Mesenchymal stem cell (in vitro differentiated cells and primary cell): ENCODE measurements around the gene TMEM120A.
"Not testable (repeated sequence)": the region's sequence is repeated elsewhere in the genome, so short reads cannot be mapped to it uniquely, and the experiment has no call there.

Experiments used
- DNase-seq: peaks from one replicate; pipeline ENCODE4 v3.0.0-alpha.2; 2013
- H2AFZ ChIP-seq: one replicate; pipeline ENCODE4 v1.6.1; 2013; ENCODE audit warnings: low read depth, mild to moderate bottlenecking, control low read depth, inconsistent platforms, low read length, moderate library complexity
- H2AK5ac ChIP-seq: 2 replicates; pipeline ENCODE4 v1.6.1; 2013; ENCODE audit warnings: low read length, moderate library complexity, mild to moderate bottlenecking, inconsistent platforms; ENCODE audit not compliant: severe bottlenecking
- H2BK120ac ChIP-seq: one replicate; pipeline ENCODE4 v1.6.1; 2013; ENCODE audit warnings: low read depth, mild to moderate bottlenecking, inconsistent platforms, low read length, moderate library complexity
- H2BK12ac ChIP-seq, 2 experiments: one replicate each; pipeline ENCODE4 v1.6.1; 2013; ENCODE audit warnings: inconsistent platforms in 2 of 2, low read length in 2 of 2, mild to moderate bottlenecking in 2 of 2, moderate library complexity in 2 of 2, control low read depth in 1 of 2
- H2BK15ac ChIP-seq: one replicate; pipeline ENCODE4 v1.6.1; 2013; ENCODE audit warnings: mild to moderate bottlenecking, low read depth, inconsistent platforms; ENCODE audit not compliant: poor library complexity, severe bottlenecking
- H2BK5ac ChIP-seq: 2 replicates; pipeline ENCODE4 v1.6.1; 2013; ENCODE audit warnings: low read depth, mild to moderate bottlenecking, low read length, control low read depth, inconsistent platforms; ENCODE audit not compliant: poor library complexity, severe bottlenecking
- H3K14ac ChIP-seq, 2 experiments: one replicate each; pipeline ENCODE4 v1.6.1; 2013; ENCODE audit warnings: inconsistent platforms in 2 of 2, low read length in 2 of 2, control low read depth in 1 of 2, mild to moderate bottlenecking in 1 of 2, moderate library complexity in 1 of 2
- H3K18ac ChIP-seq, 2 experiments: one replicate each; pipeline ENCODE4 v1.6.1; 2013; ENCODE audit warnings: inconsistent platforms in 2 of 2, low read length in 2 of 2, control low read depth in 1 of 2, low read depth in 1 of 2, mild to moderate bottlenecking in 1 of 2
- H3K23ac ChIP-seq, 2 experiments: one replicate each; pipeline ENCODE4 v1.6.1; 2013; ENCODE audit warnings: inconsistent platforms in 2 of 2, low read length in 2 of 2, mild to moderate bottlenecking in 2 of 2, moderate library complexity in 2 of 2, control low read depth in 1 of 2
- H3K27ac ChIP-seq: 2 replicates; pipeline ENCODE4 v1.5.1; 2013; ENCODE audit warnings: mild to moderate bottlenecking, moderate library complexity, low read length, control low read depth, inconsistent platforms; ENCODE audit not compliant: poor library complexity, severe bottlenecking
- H3K27me3 ChIP-seq, 2 experiments: 2 replicates each; pipeline versions ENCODE4 v1.6.1 to v1.7.0; 2013; ENCODE audit warnings: low read length in 2 of 2, mild to moderate bottlenecking in 2 of 2, moderate library complexity in 2 of 2, control low read depth in 1 of 2, inconsistent platforms in 1 of 2; ENCODE audit not compliant: control insufficient read depth in 1 of 2, insufficient read depth in 1 of 2
- H3K36me3 ChIP-seq, 2 experiments: 2 replicates each; pipeline versions ENCODE4 v1.6.1 to v1.7.0; 2013; ENCODE audit warnings: low read length in 2 of 2, control low read depth in 1 of 2, inconsistent platforms in 1 of 2, low read depth in 1 of 2, mild to moderate bottlenecking in 1 of 2; ENCODE audit not compliant: insufficient read depth in 2 of 2, control insufficient read depth in 1 of 2
- H3K4ac ChIP-seq, 2 experiments: one replicate each; pipeline ENCODE4 v1.6.1; 2013; ENCODE audit warnings: inconsistent platforms in 2 of 2, low read length in 2 of 2, mild to moderate bottlenecking in 2 of 2, moderate library complexity in 2 of 2, control low read depth in 1 of 2, low read depth in 1 of 2
- H3K4me1 ChIP-seq: 2 replicates; pipeline ENCODE4 v1.6.1; 2013; ENCODE audit warnings: low read depth, low read length, control low read depth; ENCODE audit not compliant: control insufficient read depth, insufficient read depth
- H3K4me2 ChIP-seq: 2 replicates; pipeline ENCODE4 v1.6.1; 2013; ENCODE audit warnings: low read length, mild to moderate bottlenecking, inconsistent platforms; ENCODE audit not compliant: poor library complexity, severe bottlenecking
- H3K4me3 ChIP-seq, 2 experiments: 2 replicates each; pipeline versions ENCODE4 v1.5.1 to v1.7.0; 2013; ENCODE audit warnings: low read length in 2 of 2, mild to moderate bottlenecking in 2 of 2, control low read depth in 1 of 2, low read depth in 1 of 2; ENCODE audit not compliant: insufficient read depth in 1 of 2
- H3K79me1 ChIP-seq: replicated peaks from 2 replicates; pipeline ENCODE4 v1.6.1; 2013; ENCODE audit warnings: mild to moderate bottlenecking, control low read depth, low read length, inconsistent platforms; ENCODE audit not compliant: poor library complexity, severe bottlenecking
- H3K9ac ChIP-seq: 2 replicates; pipeline ENCODE4 v1.7.0; 2013; ENCODE audit warnings: mild to moderate bottlenecking, low read length, moderate library complexity
- H3K9me3 ChIP-seq: 2 replicates; pipeline ENCODE4 v1.7.0; 2013; ENCODE audit warnings: mild to moderate bottlenecking, low read length; ENCODE audit not compliant: control insufficient read depth
- H4K8ac ChIP-seq: one replicate; pipeline ENCODE4 v1.6.1; 2013; ENCODE audit warnings: inconsistent platforms, mild to moderate bottlenecking, low read length, moderate library complexity
- H4K91ac ChIP-seq: one replicate; pipeline ENCODE4 v1.6.1; 2013; ENCODE audit warnings: mild to moderate bottlenecking, low read length, inconsistent platforms
- WGBS: methylation state at CpG from one replicate; pipeline ENCODE4 v1.1.7; 2013; ENCODE audit warnings: mixed read lengths; 5-methylcytosine and 5-hydroxymethylcytosine counted together

Gene TMEM120A

GRCh38 chr7:76029682-76030081 lies 35.3 kb upstream of the TMEM120A start:
- H3K4me1 ChIP-seq, H3K9me3 ChIP-seq, H2BK12ac ChIP-seq, H3K27me3 ChIP-seq, H3K23ac ChIP-seq, H2BK15ac ChIP-seq, H2BK5ac ChIP-seq, H3K4ac ChIP-seq, H3K27ac ChIP-seq, H2BK120ac ChIP-seq, H4K91ac ChIP-seq, H3K18ac ChIP-seq, H4K8ac ChIP-seq, H3K4me3 ChIP-seq, H3K9ac ChIP-seq, H2AFZ ChIP-seq, H3K4me2 ChIP-seq, DNase-seq, H2AK5ac ChIP-seq, H3K14ac ChIP-seq: not testable (repeated sequence)
- Histone ChIP-seq H3K36me3 (peaks cover 23 to 30% of the 10 kb centered on the region in 2 experiments), H3K79me1 (peaks cover 11% of the 10 kb centered on the region)
- 95% methylated on average over 5 of the region's 7 CpGs for WGBS

- H2AFZ ChIP-seq = no peak overlapping the region
- H4K8ac ChIP-seq = peak overlapping the region; percentile 21
- H3K14ac ChIP-seq = no peak overlapping the region
- no peak overlapping the region for H3K18ac ChIP-seq
- H2BK5ac ChIP-seq = no peak overlapping the region
- peaks cover 50 to 51% of the 10 kb centered on the region in 2 experiments for H3K36me3 ChIP-seq
- H3K4me2 ChIP-seq = no peak overlapping the region
- no peaks in the 10 kb centered on the region for H3K27me3 ChIP-seq
- H3K79me1 ChIP-seq = peaks cover 4% of the 10 kb centered on the region
- 42% methylated on average over 4 of the region's 4 CpGs for WGBS
- H3K27ac ChIP-seq = no peak overlapping the region
- no peak overlapping the region for H3K4me3 ChIP-seq
- no peak overlapping the region for H2BK15ac ChIP-seq
- no peak overlapping the region for H3K23ac ChIP-seq
- H3K9me3 ChIP-seq = no peaks in the 10 kb centered on the region
- H4K91ac ChIP-seq = no peak overlapping the region
- no peak overlapping the region for H2BK120ac ChIP-seq
- H3K9ac ChIP-seq = no peak overlapping the region
- H3K4ac ChIP-seq = no peak overlapping the region
- peak overlapping the region in 1 of 2 experiments; percentile 31 for H2BK12ac ChIP-seq
- no peaks in the 10 kb centered on the region for H3K4me1 ChIP-seq
- no peak overlapping the region for H2AK5ac ChIP-seq
- no peak for DNase-seq
Measured at GRCh38 chr7:76023002-76023401, 28.6 kb upstream of the TMEM120A start.

GRCh38 chr7:76022026-76022780 lies 27.8 kb upstream of the TMEM120A start:
- Histone ChIP-seq H3K14ac (no peak overlapping the region), H3K18ac (no peak overlapping the region), H2AK5ac (no peak overlapping the region), H3K4me1 (no peaks in the 10 kb centered on the region), H2BK12ac (no peak overlapping the region), H3K27me3 (no peaks in the 10 kb centered on the region), H2BK15ac (no peak overlapping the region), H2BK120ac (no peak overlapping the region), H3K4ac (no peak overlapping the region), H2AFZ (no peak overlapping the region), H3K27ac (no peak overlapping the region), H4K8ac (no peak overlapping the region), H2BK5ac (no peak overlapping the region), H4K91ac (no peak overlapping the region), H3K9me3 (no peaks in the 10 kb centered on the region), H3K23ac (no peak overlapping the region), H3K4me3 (no peak overlapping the region), H3K79me1 (peaks cover 4% of the 10 kb centered on the region), H3K36me3 (peaks cover 47 to 48% of the 10 kb centered on the region in 2 experiments), H3K4me2 (no peak overlapping the region), H3K9ac (no peak overlapping the region)
- 98% methylated on average over 6 of the region's 7 CpGs for WGBS
- no peak for DNase-seq

DNA sequence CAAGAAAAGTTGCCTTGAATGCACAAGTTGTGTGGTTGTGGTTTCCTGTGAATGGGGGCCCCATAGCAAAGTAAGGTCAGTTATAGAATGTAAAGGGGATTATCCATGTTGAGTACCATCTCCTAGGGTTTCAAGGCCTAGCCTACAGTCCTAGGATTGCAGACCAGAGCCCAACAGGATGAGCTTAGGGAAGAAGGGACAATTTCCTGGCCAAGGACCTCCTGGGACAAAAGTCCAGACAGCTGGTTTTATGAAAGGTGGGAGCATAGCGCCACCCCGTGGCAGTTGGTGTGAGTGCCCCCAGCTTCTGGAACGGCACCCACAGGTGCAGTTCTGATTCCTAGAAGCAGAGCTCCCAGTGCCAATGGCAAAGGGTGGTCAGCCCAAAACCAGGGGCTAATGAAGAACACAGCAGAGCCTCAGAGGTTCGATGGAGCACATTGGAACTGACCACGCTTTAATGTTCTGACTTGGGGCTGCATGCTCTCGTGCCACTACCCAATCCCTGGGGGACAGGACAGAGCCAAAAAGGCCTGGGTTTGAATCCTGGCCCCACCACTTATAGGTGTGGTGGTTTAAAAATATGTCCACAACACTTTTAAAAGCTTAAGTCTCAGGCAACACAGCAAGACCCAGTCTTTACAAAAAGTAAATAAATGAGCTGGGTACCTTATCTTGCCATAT lies 25.8 kb upstream of the TMEM120A start:
- no peaks in the 10 kb centered on the region for H3K4me1 ChIP-seq
- H3K36me3 ChIP-seq = peaks cover 40 to 53% of the 10 kb centered on the region in 2 experiments
- H3K79me1 ChIP-seq = peaks cover 4% of the 10 kb centered on the region
- H2BK15ac ChIP-seq = no peak overlapping the region
- no peak overlapping the region for H3K27ac ChIP-seq
- H3K14ac ChIP-seq = no peak overlapping the region
- H2AK5ac ChIP-seq = no peak overlapping the region
- H3K4me2 ChIP-seq = no peak overlapping the region
- no peak overlapping the region for H3K4ac ChIP-seq
- no peak overlapping the region for H2BK12ac ChIP-seq
- no peaks in the 10 kb centered on the region for H3K9me3 ChIP-seq
- no peak overlapping the region for H4K91ac ChIP-seq
- no peak overlapping the region for H3K9ac ChIP-seq
- H3K18ac ChIP-seq = no peak overlapping the region
- no peak overlapping the region for H3K23ac ChIP-seq
- peak; percentile 70 for DNase-seq
- H2AFZ ChIP-seq = no peak overlapping the region
- no peak overlapping the region for H2BK5ac ChIP-seq
- no peak overlapping the region for H3K4me3 ChIP-seq
- 43% methylated on average over 6 of the region's 6 CpGs for WGBS
- no peaks in the 10 kb centered on the region for H3K27me3 ChIP-seq
- H4K8ac ChIP-seq = no peak overlapping the region
- H2BK120ac ChIP-seq = no peak overlapping the region
